HG02840 (cell line): Measurements from ENCODE around the gene BTG3.

ENCODE experiments used
- ATAC-seq: cut with Tn5 transposase; IDR thresholded peaks from one replicate; pipeline ENCODE4 v1.9.1; 2021; ENCODE audit warnings: mild to moderate bottlenecking, moderate library complexity, moderate number of reproducible peaks; ENCODE audit not compliant: unreplicated experiment, low FRiP score

BTG3 gene

GRCh38 chr21:17590430-17590829 is 22.3 kb downstream of the BTG3 start:
- no peak for ATAC-seq

- no peak for ATAC-seq
These were observed 26.7 kb downstream of the BTG3 start for GRCh38 chr21:17585875-17586450.

GRCh38 chr21:17583898-17584297 is 28.8 kb downstream of the BTG3 start:
- no peak for ATAC-seq

DNA sequence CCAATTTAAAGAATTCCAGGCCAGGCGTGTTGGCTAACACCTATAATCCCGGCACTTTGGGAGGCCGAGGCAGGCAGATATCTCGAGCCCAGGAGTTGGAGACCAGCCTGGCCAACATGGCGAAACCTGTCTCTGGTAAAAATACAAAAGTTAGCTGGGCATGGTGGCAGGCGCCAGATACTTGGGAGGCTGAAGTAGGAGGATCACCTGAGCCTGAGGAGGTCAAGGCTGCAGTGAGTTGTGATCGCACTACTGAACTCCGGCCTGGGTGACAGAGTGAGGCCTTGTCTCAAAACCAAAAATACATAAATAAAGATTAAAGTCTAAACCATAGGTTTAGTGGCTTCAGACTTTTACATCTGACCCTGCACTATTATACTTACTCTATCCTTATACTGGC is 32.4 kb downstream of the BTG3 start:
- ATAC-seq = no peak

- no peak for ATAC-seq
These were observed 33.8 kb downstream of the BTG3 start for GRCh38 chr21:17578876-17579275.

GRCh38 chr21:17578162-17578561 is 34.5 kb downstream of the BTG3 start:
- ATAC-seq = no peak

GRCh38 chr21:17577701-17578100 is 35.0 kb downstream of the BTG3 start:
- ATAC-seq = no peak

- ATAC-seq = no peak
These were observed 36.4 kb downstream of the BTG3 start for GRCh38 chr21:17576080-17576835.

- ATAC-seq = no peak
These were observed 37.6 kb downstream of the BTG3 start for GRCh38 chr21:17575076-17575475.

GRCh38 chr21:17572431-17572830 is 40.3 kb downstream of the BTG3 start:
- no peak for ATAC-seq

- ATAC-seq = no peak
These were observed 41.9 kb downstream of the BTG3 start for GRCh38 chr21:17570786-17571185.

- no peak for ATAC-seq
These were observed 52.2 kb downstream of the BTG3 start for GRCh38 chr21:17560377-17561025.

DNA sequence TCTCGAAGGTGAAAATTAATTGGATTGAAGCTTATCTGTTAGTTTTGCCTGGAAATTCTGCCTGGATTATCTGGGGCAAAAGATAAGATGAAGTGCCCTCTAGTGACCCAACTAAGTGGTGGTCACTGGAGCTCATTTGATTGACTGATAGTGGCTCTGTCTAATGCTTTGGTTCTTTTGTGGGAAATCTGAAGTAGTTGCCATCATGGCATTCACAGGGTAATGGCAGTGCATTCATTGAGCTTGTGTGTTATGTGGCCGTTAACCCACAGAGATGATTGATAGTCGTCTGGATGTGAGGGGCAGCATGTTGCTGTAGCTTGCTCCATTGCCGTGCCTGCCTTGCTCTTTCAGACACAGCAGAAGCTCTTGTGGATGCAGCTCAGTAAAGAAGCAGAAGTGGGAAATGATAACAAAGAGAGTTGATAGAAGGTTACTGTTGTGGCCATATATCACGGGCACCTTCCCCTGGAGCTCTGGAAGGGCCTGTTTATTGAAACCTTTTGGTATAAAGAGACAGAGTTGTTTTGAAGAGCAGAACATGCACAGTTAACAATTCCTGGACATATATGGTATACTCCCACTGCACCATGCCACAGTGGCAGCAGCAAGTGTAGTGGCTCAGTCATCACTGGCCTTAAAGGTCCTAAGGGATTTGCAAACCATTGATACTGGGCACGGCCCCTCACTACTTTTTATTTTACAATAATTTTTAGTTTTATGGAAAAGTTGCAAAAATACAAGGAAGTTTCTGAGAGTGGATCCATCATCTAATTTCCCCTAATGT is 57.8 kb downstream of the BTG3 start:
- ATAC-seq = no peak

DNA sequence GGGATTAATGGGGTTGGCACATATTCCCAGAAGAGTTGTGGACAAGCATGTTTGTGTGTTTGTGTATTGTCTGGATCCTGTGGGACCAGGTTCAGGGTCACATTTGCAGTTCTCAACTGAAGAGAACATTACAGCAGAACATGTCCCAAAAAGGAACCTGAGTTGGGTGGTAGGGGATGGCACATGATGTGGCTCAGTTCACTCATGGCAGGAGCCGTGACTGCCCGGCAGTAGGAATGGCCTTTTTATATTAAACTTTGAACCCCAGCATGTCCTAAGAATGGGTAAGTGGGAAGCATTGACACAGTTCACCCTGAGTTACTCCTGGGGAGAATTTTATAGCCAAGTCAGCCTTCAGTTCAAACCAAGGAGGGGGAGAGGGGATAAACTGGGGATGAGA is 58.6 kb downstream of the BTG3 start:
- ATAC-seq = no peak

GRCh38 chr21:17552410-17552809 is 60.3 kb downstream of the BTG3 start:
- ATAC-seq = no peak

DNA sequence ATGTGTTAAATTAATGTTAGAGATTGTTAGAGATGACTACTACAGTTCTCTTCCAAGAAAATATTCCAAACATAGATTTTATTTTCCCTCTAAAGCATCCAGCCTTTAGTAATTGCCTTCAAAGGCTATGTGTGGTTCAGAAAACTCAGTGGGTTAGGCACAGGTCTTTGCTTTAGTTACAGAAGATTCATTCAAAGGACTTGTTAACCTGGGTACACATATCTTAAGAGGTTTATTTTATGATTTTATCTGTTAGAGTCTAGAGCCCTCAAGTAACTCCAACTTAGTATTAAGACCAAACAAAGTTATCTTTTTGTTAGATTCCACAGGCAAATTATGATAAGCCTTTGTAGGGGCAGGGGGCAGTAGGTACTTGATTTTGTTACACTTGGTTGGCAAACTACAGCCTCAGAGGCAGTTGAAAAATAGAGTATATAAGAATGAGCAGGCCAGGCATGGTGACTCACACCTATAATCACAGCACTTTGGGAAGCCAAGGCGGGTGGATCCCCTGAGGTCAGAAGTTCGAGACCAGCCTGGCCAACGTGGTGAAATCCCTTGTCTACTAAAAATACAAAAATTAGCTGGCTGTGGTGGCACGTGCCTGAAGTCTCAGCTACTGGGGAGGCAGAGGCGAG is 61.9 kb downstream of the BTG3 start:
- no peak for ATAC-seq

GRCh38 chr21:17548262-17548661 is 64.4 kb downstream of the BTG3 start:
- no peak for ATAC-seq

DNA sequence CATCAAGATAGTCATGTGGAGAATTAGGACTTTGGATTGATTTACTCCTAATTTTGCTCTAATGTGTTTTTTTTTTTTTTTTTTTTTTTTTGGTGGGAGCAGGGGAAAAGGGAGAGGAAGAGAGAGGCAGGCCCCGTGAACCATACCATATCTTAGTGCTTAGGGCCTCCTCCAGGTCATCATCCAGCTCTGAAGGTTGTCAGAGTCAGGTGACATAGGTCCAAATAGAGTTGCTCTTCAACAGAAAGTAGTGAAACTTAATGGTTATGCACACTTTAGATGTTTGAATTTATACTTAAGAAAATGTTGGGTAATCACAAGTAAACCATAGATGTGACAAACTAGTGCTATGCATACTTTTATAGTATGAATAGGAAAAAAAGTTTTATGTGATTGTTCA is 67.7 kb downstream of the BTG3 start:
- ATAC-seq = no peak
